ENCODE results near the gene ZNF593. TPM values are rescaled to one million over a fixed set of nuclear protein-coding genes. Genes with fewer than 3 reads are reported as not detected.

Gene ZNF593
- total RNA-seq, 1 donor from 2014 or later, result 31.1 TPM

DNA sequence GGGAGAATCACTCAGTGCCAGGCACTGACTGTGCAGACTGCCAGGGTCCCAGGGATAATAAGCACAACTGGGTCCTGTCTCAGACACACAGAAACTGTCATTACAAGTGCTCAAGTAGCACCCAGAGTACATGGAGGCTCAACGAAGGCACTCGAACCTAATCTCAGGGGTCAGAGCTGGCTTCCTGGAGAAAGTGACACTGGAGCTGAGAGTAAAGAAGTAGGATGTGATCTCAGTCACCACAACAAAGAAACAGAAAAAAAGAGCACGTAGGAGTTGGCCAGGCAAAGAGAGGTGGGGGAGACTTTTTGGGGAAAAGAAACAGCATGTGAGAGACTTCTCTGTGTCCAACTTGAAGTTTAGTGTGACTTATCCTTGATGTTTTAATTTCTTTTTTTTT is 22.0 kb downstream of the ZNF593 start:
- intact Hi-C loops (cut with micrococcal nuclease), result loop anchor here (1.0 kb wide), 1 partner anchor 43 kb away; the partner anchor contains the start of gene CEP85

DNA sequence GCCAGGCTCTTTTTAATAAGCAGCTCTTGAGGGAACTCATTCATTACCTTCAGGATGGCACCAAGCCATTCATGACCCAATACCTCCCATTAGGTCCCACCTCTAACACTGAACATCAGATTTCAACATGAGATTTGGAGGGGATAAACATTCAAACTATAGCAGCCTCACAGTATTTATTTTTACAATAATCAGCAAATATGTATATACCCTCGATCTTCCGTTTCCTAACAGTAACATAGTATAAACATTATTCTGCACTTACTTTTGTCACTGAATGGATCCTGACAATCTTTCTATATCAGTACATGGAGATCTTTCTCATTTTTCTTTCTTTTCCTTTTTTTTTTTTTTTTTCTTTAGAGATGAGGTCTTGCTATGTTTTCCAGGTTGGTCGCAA is 26.1 kb downstream of the ZNF593 start:
- intact Hi-C loops (cut with micrococcal nuclease), result no loop called here

GRCh38 chr1:26197301-26197700 is 27.6 kb downstream of the ZNF593 start:
- intact Hi-C loops (cut with micrococcal nuclease), result no loop called here

DNA sequence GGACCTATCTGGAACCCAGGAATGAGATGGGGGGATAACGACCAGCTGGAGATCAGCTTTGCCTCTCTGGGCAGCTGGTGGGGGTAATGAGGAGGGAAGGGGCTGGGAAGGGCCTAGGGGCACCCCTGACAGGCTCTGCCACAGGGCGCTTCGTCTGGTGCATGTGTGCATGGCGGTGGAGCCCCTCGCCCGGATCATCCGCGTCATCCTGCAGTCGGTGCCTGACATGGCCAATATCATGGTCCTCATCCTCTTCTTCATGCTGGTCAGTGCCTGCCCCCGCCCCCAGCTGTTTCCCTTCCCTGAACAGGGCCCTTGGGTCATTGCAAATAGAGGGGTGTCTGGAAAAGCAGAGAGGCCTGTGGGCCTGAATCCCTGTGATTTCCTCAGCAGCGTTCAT is 28.1 kb downstream of the ZNF593 start:
- intact Hi-C loops (cut with micrococcal nuclease), result no loop called here

- intact Hi-C loops (cut with micrococcal nuclease), result no loop called here
Measured at GRCh38 chr1:26200413-26200812, 30.7 kb downstream of the ZNF593 start.

GRCh38 chr1:26203642-26204318 is 34.1 kb downstream of the ZNF593 start:
- intact Hi-C loops (cut with micrococcal nuclease), result no loop called here

DNA sequence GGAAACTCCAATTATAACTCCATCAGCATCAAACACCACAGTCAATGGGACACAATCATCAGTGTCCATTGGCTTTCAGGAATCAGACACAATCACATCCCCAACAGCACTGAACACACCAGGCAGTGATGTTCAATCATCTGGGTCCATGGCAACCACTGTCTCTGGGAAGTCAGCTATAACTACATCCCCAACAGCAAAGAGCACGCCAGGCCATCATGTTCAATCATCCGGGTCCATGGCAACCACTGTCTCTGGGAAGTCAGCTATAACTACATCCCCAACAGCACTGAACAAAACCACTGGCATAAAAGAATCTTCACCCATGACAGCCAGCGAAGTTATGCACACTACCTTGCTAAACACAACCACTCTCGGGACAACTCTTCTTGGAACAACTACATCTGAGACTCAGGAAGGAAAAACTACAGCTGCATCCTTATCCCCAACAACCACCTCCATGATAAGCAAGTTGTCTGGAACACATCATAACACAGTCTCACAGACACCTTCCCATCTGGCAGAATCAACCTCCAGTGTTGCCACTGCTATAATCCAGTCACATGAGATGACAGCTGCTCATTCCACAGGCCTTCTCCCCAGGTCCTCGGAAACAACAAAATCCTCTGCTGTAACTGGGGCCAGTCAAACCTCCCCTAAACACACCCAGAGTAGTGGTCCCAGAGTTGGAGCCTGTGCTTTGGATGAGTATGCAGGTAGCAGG is 40.6 kb downstream of the ZNF593 start:
- intact Hi-C loops (cut with micrococcal nuclease), result no loop called here

DNA sequence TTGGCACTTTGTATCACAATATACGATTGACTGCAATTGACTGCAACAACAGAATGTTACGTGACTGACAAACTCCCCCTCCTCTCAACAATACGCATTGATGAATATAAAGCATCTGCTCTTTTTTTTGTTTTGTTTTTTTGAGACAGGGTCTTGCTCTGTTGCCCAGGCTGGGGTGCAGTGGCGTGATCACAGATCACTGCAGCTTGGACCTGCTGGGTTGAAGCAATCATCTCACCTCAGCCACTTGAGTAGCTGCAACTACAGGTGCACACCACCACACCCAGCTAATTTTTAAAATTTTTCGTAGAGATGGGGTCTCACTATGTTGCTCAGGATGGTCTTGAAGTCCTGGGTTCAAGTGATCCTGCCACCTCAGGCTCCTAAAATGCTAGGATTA is 43.0 kb downstream of the ZNF593 start:
- intact Hi-C loops (cut with micrococcal nuclease), result no loop called here

DNA sequence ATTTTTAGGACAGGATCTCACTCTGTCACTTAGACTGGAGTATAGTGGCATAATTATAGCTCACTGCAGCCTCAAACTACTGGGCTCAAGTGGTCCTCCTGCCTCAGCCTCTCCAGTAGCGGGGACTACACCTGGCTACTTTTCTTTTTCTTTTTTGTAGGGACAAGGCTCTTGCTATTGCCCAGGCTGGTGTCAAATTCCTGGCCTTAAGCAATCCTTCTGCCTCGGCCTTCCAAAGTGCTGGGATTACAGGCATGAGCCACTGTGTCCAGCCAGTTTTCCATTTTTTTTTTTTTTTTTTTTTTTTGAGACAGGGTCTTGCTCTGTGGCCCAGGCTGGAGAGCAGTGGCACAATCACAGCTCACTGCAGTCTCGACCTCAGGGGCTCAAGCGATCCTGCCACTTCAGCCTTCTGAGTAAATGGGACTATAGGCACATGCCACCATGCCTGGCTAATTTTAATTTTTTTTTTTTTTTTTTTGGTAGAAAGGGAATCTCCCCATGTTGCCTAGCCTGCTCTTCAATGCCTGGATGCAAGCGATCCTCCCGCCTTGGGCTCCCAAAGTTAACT is 43.7 kb downstream of the ZNF593 start:
- intact Hi-C loops (cut with micrococcal nuclease), result no loop called here

GRCh38 chr1:26215246-26215645 is 45.5 kb downstream of the ZNF593 start:
- intact Hi-C loops (cut with micrococcal nuclease), result no loop called here

- intact Hi-C loops (cut with micrococcal nuclease), result no loop called here
Measured at GRCh38 chr1:26218906-26219494, 49.3 kb downstream of the ZNF593 start.

Other genes starting within 250 kb of the ZNF593 start
- gene PAFAH2, start 171.8 kb upstream of the ZNF593 start, total RNA-seq, result 9.8 and 11.1 TPM in 2 replicates
- not detected in 2 replicates for gene EXTL1, start 148.1 kb upstream of the ZNF593 start, total RNA-seq
- not detected in 2 replicates for gene SLC30A2, start 123.8 kb upstream of the ZNF593 start, total RNA-seq
- gene TRIM63, start 102.3 kb upstream of the ZNF593 start, total RNA-seq, result not detected in 2 replicates
- 17.4 and 19.8 TPM in 2 replicates for gene PDIK1L, start 58.1 kb upstream of the ZNF593 start, total RNA-seq
- gene FAM110D, start 10.8 kb upstream of the ZNF593 start, total RNA-seq, result not detected in 2 replicates
- not detected in 2 replicates for gene C1orf232, start 945 bp upstream of the ZNF593 start, total RNA-seq
- gene ZNF593OS, start 1.9 kb downstream of the ZNF593 start, total RNA-seq, result not detected in 2 replicates
- gene CNKSR1, start 7.6 kb downstream of the ZNF593 start, total RNA-seq, result 3.9 and 4.8 TPM in 2 replicates
- gene CATSPER4, start 20.7 kb downstream of the ZNF593 start, total RNA-seq, result not detected in 2 replicates
- gene CEP85, start 64.3 kb downstream of the ZNF593 start, total RNA-seq, result 34.8 and 35.6 TPM in 2 replicates
- gene SH3BGRL3, start 110.2 kb downstream of the ZNF593 start, total RNA-seq, result 739 and 749 TPM in 2 replicates
- gene UBXN11, start 136.7 kb downstream of the ZNF593 start, total RNA-seq, result 30.6 and 33.8 TPM in 2 replicates
- gene CD52, start 148.1 kb downstream of the ZNF593 start, total RNA-seq, result 1,323 and 1,401 TPM in 2 replicates
- gene CRYBG2, start 184.2 kb downstream of the ZNF593 start, total RNA-seq, result 3.8 and 4.2 TPM in 2 replicates
- 0.34 TPM in 1 of 2 replicates, not detected in the other for gene ZNF683, start 202.8 kb downstream of the ZNF593 start, total RNA-seq
- not detected in 2 replicates for gene LIN28A, start 240.9 kb downstream of the ZNF593 start, total RNA-seq

Data from T-helper 1 cell treated with Interleukin-12 subunit alpha and Interleukin-12 subunit beta and Interleukin-4 antibody, amounts not matched to agents 30 ng/mL and 1 ng/mL, for 36 hours (primary cell).